ENCODE results near the gene ZNF469. TPM values are rescaled to one million over a fixed set of nuclear protein-coding genes. Genes with fewer than 3 reads are reported as not detected.

The ZNF469 gene
- total RNA-seq, 3 donors from 2014 or later (not counting 1 experiment from before 2014, with no cell fraction given): 4.5 to 5.8 (median 4.9) TPM

DNA sequence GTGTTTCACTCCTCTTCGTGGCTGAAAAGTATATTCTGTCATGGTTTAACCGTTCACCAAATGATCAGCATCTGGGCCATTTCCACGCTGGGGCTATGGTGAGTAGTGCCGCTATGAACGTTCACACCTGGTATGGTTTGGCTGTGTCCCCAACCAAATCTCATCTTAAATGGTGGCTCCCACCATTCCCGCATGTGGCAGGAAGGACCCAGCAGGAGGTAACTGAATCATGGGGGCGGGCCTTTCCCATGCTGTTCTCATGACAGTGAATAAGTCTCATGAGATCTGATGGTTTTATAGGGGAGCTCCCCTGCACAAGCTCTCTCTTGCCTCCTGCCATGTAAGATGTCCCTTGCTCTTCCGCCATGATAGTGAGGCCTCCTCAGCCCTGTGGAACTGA lies 45.7 kb upstream of the ZNF469 start:
- H3K9me3 ChIP-seq (ENCODE audit: control insufficient read depth, insufficient read depth, low read length): no peaks in the 10 kb centered on the region
- H3K4me1 ChIP-seq (ENCODE audit: control insufficient read depth, insufficient read depth, low read length): peaks cover 10% of the 10 kb centered on the region

DNA sequence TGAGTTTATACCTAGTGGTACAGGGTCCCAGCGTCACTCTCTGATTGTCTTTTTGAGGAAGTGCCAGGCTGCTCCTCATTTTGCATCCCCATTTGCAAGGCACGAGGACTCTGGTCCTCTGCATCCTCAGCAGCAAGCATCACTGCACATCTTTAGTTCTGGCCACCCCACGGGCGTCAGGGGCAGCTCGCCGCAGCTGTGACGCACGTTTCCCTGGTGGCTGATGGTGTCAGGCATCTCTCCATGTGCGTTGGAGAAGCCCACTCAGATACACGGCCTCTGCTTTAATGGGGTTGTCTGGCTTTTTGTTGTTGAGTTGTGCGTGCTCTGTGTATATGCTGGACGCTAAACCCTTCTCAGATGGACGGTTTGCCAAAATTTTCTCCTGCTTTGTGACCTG lies 45.2 kb upstream of the ZNF469 start:
- H3K36me3 ChIP-seq (ENCODE audit: control insufficient read depth, insufficient read depth, low read length): no peaks in the 10 kb centered on the region
- 85% methylated on average over 13 of the region's 13 CpGs for WGBS (ENCODE audit: insufficient coverage)
- DNase-seq: no peak
- Mint-ChIP-seq H3K27ac (no peak overlapping the region), H3K4me3 (no peak overlapping the region), H3K27me3 (ENCODE audit: low read depth in 2 of 2) (peaks cover 0 to 3% of the 10 kb centered on the region in 2 donors), H3K9me3 (no peaks in the 10 kb centered on the region), H3K36me3 (no peaks in the 10 kb centered on the region), H3K4me1 (peaks cover 0 to 14% of the 10 kb centered on the region in 2 donors)
- no peak overlapping the region for H3K4me3 ChIP-seq (ENCODE audit: low read length)
- H3K4me1 ChIP-seq (ENCODE audit: control insufficient read depth, insufficient read depth, low read length): peaks cover 10% of the 10 kb centered on the region
- no peak for ATAC-seq
- intact Hi-C loops (cut with micrococcal nuclease): no loop called here
- H3K9me3 ChIP-seq (ENCODE audit: control insufficient read depth, insufficient read depth, low read length): no peaks in the 10 kb centered on the region
- no peaks in the 10 kb centered on the region for H3K27me3 ChIP-seq (ENCODE audit: control insufficient read depth, insufficient read depth, low read length)
- H3K27ac ChIP-seq (ENCODE audit: low read length): no peak overlapping the region
- TF ChIP-seq, protein P1, sequence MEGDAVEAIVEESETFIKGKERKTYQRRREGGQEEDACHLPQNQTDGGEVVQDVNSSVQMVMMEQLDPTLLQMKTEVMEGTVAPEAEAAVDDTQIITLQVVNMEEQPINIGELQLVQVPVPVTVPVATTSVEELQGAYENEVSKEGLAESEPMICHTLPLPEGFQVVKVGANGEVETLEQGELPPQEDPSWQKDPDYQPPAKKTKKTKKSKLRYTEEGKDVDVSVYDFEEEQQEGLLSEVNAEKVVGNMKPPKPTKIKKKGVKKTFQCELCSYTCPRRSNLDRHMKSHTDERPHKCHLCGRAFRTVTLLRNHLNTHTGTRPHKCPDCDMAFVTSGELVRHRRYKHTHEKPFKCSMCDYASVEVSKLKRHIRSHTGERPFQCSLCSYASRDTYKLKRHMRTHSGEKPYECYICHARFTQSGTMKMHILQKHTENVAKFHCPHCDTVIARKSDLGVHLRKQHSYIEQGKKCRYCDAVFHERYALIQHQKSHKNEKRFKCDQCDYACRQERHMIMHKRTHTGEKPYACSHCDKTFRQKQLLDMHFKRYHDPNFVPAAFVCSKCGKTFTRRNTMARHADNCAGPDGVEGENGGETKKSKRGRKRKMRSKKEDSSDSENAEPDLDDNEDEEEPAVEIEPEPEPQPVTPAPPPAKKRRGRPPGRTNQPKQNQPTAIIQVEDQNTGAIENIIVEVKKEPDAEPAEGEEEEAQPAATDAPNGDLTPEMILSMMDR (IDR thresholded peaks at IDR 0.05): no peak

More for the DNA sequence above, 45.7 kb upstream of the ZNF469 start:
- Mint-ChIP-seq H3K27me3 (ENCODE audit: low read depth in 2 of 2) (peaks cover 0 to 3% of the 10 kb centered on the region in 2 donors), H3K36me3 (no peaks in the 10 kb centered on the region), H3K27ac (no peak overlapping the region), H3K4me1 (peaks cover 0 to 14% of the 10 kb centered on the region in 2 donors), H3K4me3 (no peak overlapping the region), H3K9me3 (no peaks in the 10 kb centered on the region)
- no peak overlapping the region for H3K27ac ChIP-seq (ENCODE audit: low read length)
- TF ChIP-seq, protein P1 (IDR thresholded peaks at IDR 0.05): no peak
- no peaks in the 10 kb centered on the region for H3K27me3 ChIP-seq (ENCODE audit: control insufficient read depth, insufficient read depth, low read length)
- DNase-seq (no peak), ATAC-seq (no peak)
- intact Hi-C loops (cut with micrococcal nuclease): no loop called here
- H3K4me3 ChIP-seq (ENCODE audit: low read length): no peak overlapping the region
- H3K36me3 ChIP-seq (ENCODE audit: control insufficient read depth, insufficient read depth, low read length): no peaks in the 10 kb centered on the region
- 92% methylated on average over 8 of the region's 8 CpGs for WGBS (ENCODE audit: insufficient coverage)

DNA sequence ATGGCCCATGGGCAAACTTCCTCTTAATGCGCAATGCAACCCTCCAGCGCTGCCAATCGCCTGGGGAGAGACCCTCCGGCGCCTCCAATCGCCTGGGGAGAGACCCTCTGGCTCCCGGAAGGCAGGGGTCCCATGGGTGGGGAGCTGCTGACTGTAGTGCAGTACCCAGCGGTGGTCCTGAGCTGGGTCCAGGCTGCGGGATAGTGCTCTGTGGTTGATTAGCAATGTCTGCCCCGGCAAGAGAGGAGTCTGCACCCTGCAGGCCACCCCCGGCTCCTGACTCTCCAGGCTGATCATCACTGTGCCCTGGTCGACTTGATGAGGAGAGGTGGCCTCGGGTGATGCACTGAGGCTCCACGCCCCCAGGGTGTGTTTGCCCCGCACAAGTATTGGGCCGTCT lies 44.6 kb upstream of the ZNF469 start:
- H3K4me1 ChIP-seq (ENCODE audit: control insufficient read depth, insufficient read depth, low read length): peaks cover 5% of the 10 kb centered on the region
- Mint-ChIP-seq H3K27ac (no peak overlapping the region), H3K4me3 (no peak overlapping the region), H3K4me1 (peaks cover 0 to 10% of the 10 kb centered on the region in 2 donors), H3K36me3 (no peaks in the 10 kb centered on the region), H3K9me3 (no peaks in the 10 kb centered on the region), H3K27me3 (ENCODE audit: low read depth in 2 of 2) (peaks cover 0 to 3% of the 10 kb centered on the region in 2 donors)
- H3K4me3 ChIP-seq (ENCODE audit: low read length): no peak overlapping the region
- no peak overlapping the region for H3K27ac ChIP-seq (ENCODE audit: low read length)
- ATAC-seq (no peak), DNase-seq (no peak)
- no peaks in the 10 kb centered on the region for H3K27me3 ChIP-seq (ENCODE audit: control insufficient read depth, insufficient read depth, low read length)
- intact Hi-C loops (cut with micrococcal nuclease): no loop called here
- TF ChIP-seq, protein P1 (IDR thresholded peaks at IDR 0.05): no peak
- H3K36me3 ChIP-seq (ENCODE audit: control insufficient read depth, insufficient read depth, low read length): no peaks in the 10 kb centered on the region
- 80% methylated on average over 16 of the region's 16 CpGs for WGBS (ENCODE audit: insufficient coverage)
- no peaks in the 10 kb centered on the region for H3K9me3 ChIP-seq (ENCODE audit: control insufficient read depth, insufficient read depth, low read length)

DNA sequence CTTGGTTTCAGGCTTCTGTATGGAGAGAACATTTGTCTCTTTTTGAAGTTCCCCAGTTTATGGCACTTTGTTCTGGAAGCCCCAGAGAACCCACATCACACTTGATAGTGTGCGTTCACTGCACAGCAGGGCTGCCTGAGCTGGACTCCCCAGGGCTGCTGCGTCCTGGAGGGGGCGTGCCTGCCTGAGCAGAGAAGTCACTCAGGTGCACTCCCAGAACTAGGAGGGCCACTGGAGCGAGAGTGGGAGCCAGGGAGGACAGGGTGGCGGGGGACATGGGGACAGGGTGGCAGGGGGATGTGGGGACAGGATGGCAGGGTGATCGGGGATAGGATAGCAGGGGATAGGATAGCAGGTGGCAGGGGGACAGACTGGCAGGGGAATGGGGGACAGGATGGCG lies 43.9 kb upstream of the ZNF469 start:
- TF ChIP-seq, protein P1 (IDR thresholded peaks at IDR 0.05): no peak
- H3K27me3 Mint-ChIP-seq (ENCODE audit: low read depth in 2 of 2): peaks cover 0 to 3% of the 10 kb centered on the region in 2 donors
- H3K4me1 Mint-ChIP-seq: peaks cover 0 to 2% of the 10 kb centered on the region in 2 donors
- H3K4me3 ChIP-seq (ENCODE audit: low read length): no peak overlapping the region
- H3K27me3 ChIP-seq (ENCODE audit: control insufficient read depth, insufficient read depth, low read length): no peaks in the 10 kb centered on the region
- intact Hi-C loops (cut with micrococcal nuclease): no loop called here
- WGBS (ENCODE audit: insufficient coverage): 84% methylated on average over 7 of the region's 7 CpGs
- no peak overlapping the region for H3K4me3 Mint-ChIP-seq
- no peaks in the 10 kb centered on the region for H3K4me1 ChIP-seq (ENCODE audit: control insufficient read depth, insufficient read depth, low read length)
- H3K27ac Mint-ChIP-seq: no peak overlapping the region
- no peaks in the 10 kb centered on the region for H3K9me3 ChIP-seq (ENCODE audit: control insufficient read depth, insufficient read depth, low read length)
- H3K36me3 ChIP-seq (ENCODE audit: control insufficient read depth, insufficient read depth, low read length): no peaks in the 10 kb centered on the region
- ATAC-seq: no peak
- H3K27ac ChIP-seq (ENCODE audit: low read length): no peak overlapping the region
- DNase-seq: no peak
- H3K36me3 Mint-ChIP-seq: no peaks in the 10 kb centered on the region
- no peaks in the 10 kb centered on the region for H3K9me3 Mint-ChIP-seq

Data from natural killer cell (primary cell).